Astrocyte (in vitro differentiated cells and primary cell): ENCODE measurements around the gene RAET1G. TPM values are rescaled to one million over a fixed set of nuclear protein-coding genes. Genes with fewer than 3 reads are reported as not detected.

Source experiments
- DNase-seq: peaks from one replicate; pipeline ENCODE4 v3.0.0-alpha.2; 2010; ENCODE audit warnings: low read depth
- FAIRE-seq: peaks from 2 replicates; lab custom pipeline; 2011; peaks lifted over from hg19 to GRCh38; lab: Jason Lieb, UNC
- H2AFZ ChIP-seq: 2 replicates; pipeline ENCODE4 v1.6.0; 2012; ENCODE audit warnings: low read depth, low read length, inconsistent platforms
- H3K27ac ChIP-seq: 2 replicates; pipeline ENCODE4 v1.5.1; 2011; ENCODE audit warnings: low read depth, low read length, inconsistent platforms
- H3K27me3 ChIP-seq: 2 replicates; pipeline ENCODE4 v1.6.0; 2011; ENCODE audit warnings: low read length, inconsistent platforms; ENCODE audit not compliant: insufficient read depth
- H3K36me3 ChIP-seq: 2 replicates; pipeline ENCODE4 v1.5.1; 2011; ENCODE audit warnings: low read length, inconsistent platforms; ENCODE audit not compliant: insufficient read depth
- H3K4me1 ChIP-seq: 2 replicates; pipeline ENCODE4 v1.5.1; 2011; ENCODE audit warnings: low read length, inconsistent platforms; ENCODE audit not compliant: insufficient read depth
- H3K4me2 ChIP-seq: 2 replicates; pipeline ENCODE4 v1.6.0; 2012; ENCODE audit warnings: low read length, inconsistent platforms
- H3K4me3 ChIP-seq: 2 replicates; pipeline ENCODE4 v1.5.1; 2011; ENCODE audit warnings: low read depth, mild to moderate bottlenecking, low read length, inconsistent platforms; ENCODE audit not compliant: insufficient read depth
- H3K79me2 ChIP-seq: 2 replicates; pipeline ENCODE4 v1.6.0; 2012; ENCODE audit warnings: mild to moderate bottlenecking, low read length, inconsistent platforms; ENCODE audit not compliant: insufficient read depth
- H3K9ac ChIP-seq: 2 replicates; pipeline ENCODE4 v1.6.0; 2012; ENCODE audit warnings: mild to moderate bottlenecking, low read length, inconsistent platforms
- H3K9me3 ChIP-seq: 2 replicates; pipeline ENCODE4 v1.5.1; 2012; ENCODE audit warnings: low read depth, mild to moderate bottlenecking, low read length, inconsistent platforms; ENCODE audit not compliant: insufficient read depth
- H4K20me1 ChIP-seq: 2 replicates; pipeline ENCODE4 v1.6.0; 2012; ENCODE audit warnings: low read length, inconsistent platforms; ENCODE audit not compliant: insufficient read depth
- H3K27ac Mint-ChIP-seq: one replicate; pipeline ENCODE4 v1.8.0; 2021; ENCODE audit warnings: mild to moderate bottlenecking, mixed read lengths; ENCODE audit not compliant: unreplicated experiment
- H3K27me3 Mint-ChIP-seq: one replicate; pipeline ENCODE4 v1.8.0; 2021; ENCODE audit warnings: low read depth, mixed read lengths; ENCODE audit not compliant: unreplicated experiment
- H3K36me3 Mint-ChIP-seq: one replicate; pipeline ENCODE4 v1.8.0; 2021; ENCODE audit warnings: low read depth, mixed read lengths; ENCODE audit not compliant: unreplicated experiment
- H3K4me1 Mint-ChIP-seq: one replicate; pipeline ENCODE4 v1.8.0; 2021; ENCODE audit warnings: low read depth, mixed read lengths; ENCODE audit not compliant: unreplicated experiment
- H3K4me3 Mint-ChIP-seq: one replicate; pipeline ENCODE4 v1.8.0; 2021; ENCODE audit warnings: mild to moderate bottlenecking, moderate library complexity, mixed read lengths; ENCODE audit not compliant: unreplicated experiment
- H3K9me3 Mint-ChIP-seq: one replicate; pipeline ENCODE4 v1.8.0; 2021; ENCODE audit warnings: mild to moderate bottlenecking, mixed read lengths; ENCODE audit not compliant: unreplicated experiment
- CTCF ChIP-seq: IDR thresholded peaks from 2 replicates; pipeline ENCODE4 v1.5.1; 2011; ENCODE audit warnings: low read depth, mild to moderate bottlenecking, inconsistent platforms, low read length, moderate library complexity; ENCODE audit not compliant: insufficient read depth
- EZH2 ChIP-seq: IDR thresholded peaks from 2 replicates; pipeline ENCODE4 v1.6.1; 2012; ENCODE audit warnings: mild to moderate bottlenecking, low read length, inconsistent platforms; ENCODE audit not compliant: insufficient read depth
- total RNA-seq: library from RNA; stranded (reverse); gene quantifications from 2 replicates; pipeline ENCODE4 v1.2.1, GENCODE V29; 2021

RAET1G gene
- total RNA-seq, 1 donor from 2014 or later: not detected

- DNase-seq: no peak
- H3K27me3 Mint-ChIP-seq: peaks cover 55% of the 10 kb centered on the region
- no peaks in the 10 kb centered on the region for H3K9me3 Mint-ChIP-seq
- H3K4me1 ChIP-seq: peaks cover 7% of the 10 kb centered on the region
- FAIRE-seq: no peak
- no peaks in the 10 kb centered on the region for H3K36me3 ChIP-seq
- no peak overlapping the region for H3K4me3 ChIP-seq
- no peak for TF ChIP-seq EZH2
- TF ChIP-seq CTCF: no peak
- no peaks in the 10 kb centered on the region for H4K20me1 ChIP-seq
- no peaks in the 10 kb centered on the region for H3K36me3 Mint-ChIP-seq
- H3K9me3 ChIP-seq: no peaks in the 10 kb centered on the region
- no peak overlapping the region for H2AFZ ChIP-seq
- no peak overlapping the region for H3K4me2 ChIP-seq
- peaks cover 6% of the 10 kb centered on the region for H3K4me1 Mint-ChIP-seq
- H3K27ac Mint-ChIP-seq: no peak overlapping the region
- H3K27ac ChIP-seq: no peak overlapping the region
- H3K4me3 Mint-ChIP-seq: no peak overlapping the region
- no peaks in the 10 kb centered on the region for H3K79me2 ChIP-seq
- no peak overlapping the region for H3K9ac ChIP-seq
- H3K27me3 ChIP-seq: no peaks in the 10 kb centered on the region
These were observed 32.3 kb downstream of the RAET1G start for GRCh38 chr6:149890629-149891045.

- H3K27ac ChIP-seq: no peak overlapping the region
- H4K20me1 ChIP-seq: no peaks in the 10 kb centered on the region
- Mint-ChIP-seq H3K36me3 (no peaks in the 10 kb centered on the region), H3K27ac (no peak overlapping the region), H3K27me3 (peaks cover 60% of the 10 kb centered on the region), H3K4me1 (peaks cover 4% of the 10 kb centered on the region), H3K9me3 (no peaks in the 10 kb centered on the region), H3K4me3 (no peak overlapping the region)
- no peak overlapping the region for H3K4me3 ChIP-seq
- no peak overlapping the region for H3K9ac ChIP-seq
- H3K36me3 ChIP-seq: no peaks in the 10 kb centered on the region
- no peak overlapping the region for H3K4me2 ChIP-seq
- no peak for FAIRE-seq
- peak; percentile 8 for DNase-seq
- H3K4me1 ChIP-seq: no peaks in the 10 kb centered on the region
- TF ChIP-seq EZH2: no peak
- no peak for TF ChIP-seq CTCF
- H2AFZ ChIP-seq: no peak overlapping the region
- H3K27me3 ChIP-seq: no peaks in the 10 kb centered on the region
- H3K79me2 ChIP-seq: no peaks in the 10 kb centered on the region
- no peaks in the 10 kb centered on the region for H3K9me3 ChIP-seq
These were observed 33.6 kb downstream of the RAET1G start for GRCh38 chr6:149889326-149889725.

GRCh38 chr6:149888659-149889058 is 34.3 kb downstream of the RAET1G start:
- Mint-ChIP-seq H3K27ac (no peak overlapping the region), H3K4me1 (peaks cover 4% of the 10 kb centered on the region), H3K9me3 (no peaks in the 10 kb centered on the region), H3K4me3 (no peak overlapping the region), H3K36me3 (no peaks in the 10 kb centered on the region), H3K27me3 (peaks cover 59% of the 10 kb centered on the region)
- no peaks in the 10 kb centered on the region for H3K79me2 ChIP-seq
- no peak overlapping the region for H3K27ac ChIP-seq
- H3K4me3 ChIP-seq: no peak overlapping the region
- H2AFZ ChIP-seq: no peak overlapping the region
- no peaks in the 10 kb centered on the region for H3K36me3 ChIP-seq
- no peak overlapping the region for H3K4me2 ChIP-seq
- FAIRE-seq: no peak
- no peaks in the 10 kb centered on the region for H4K20me1 ChIP-seq
- H3K9ac ChIP-seq: no peak overlapping the region
- H3K27me3 ChIP-seq: no peaks in the 10 kb centered on the region
- TF ChIP-seq EZH2 (no peak), CTCF (no peak)
- H3K9me3 ChIP-seq: no peaks in the 10 kb centered on the region
- H3K4me1 ChIP-seq: no peaks in the 10 kb centered on the region
- peak; percentile 32 for DNase-seq
